PC-3 (cell line): ENCODE measurements around the gene CDSN. TPM values are rescaled to one million over a fixed set of nuclear protein-coding genes. Genes with fewer than 3 reads are reported as not detected.

ENCODE experiments used
- ATAC-seq: fragments of 200-7000 bp; cut with Tn5 transposase; 2 replicates; pipeline ENCODE4 v1.9.1; 2020; ENCODE audit warnings: mild to moderate bottlenecking, moderate library complexity
- BruUV-seq: library from RNA; stranded (reverse); fragments of 400-500 nt; replicated peaks from 2 replicates; lab custom pipeline; 2021; lab: Mats Ljungman, UMichigan
- CTCF ChIA-PET: fragments of 300-600 bp; sonication (Branson Sonifier 250); formaldehyde crosslinking; loops from one replicate; lab custom pipeline; 2022; ENCODE audit warnings: antibody characterized with exemption; lab: Charles Lee
- POLR2A ChIA-PET: fragments of 300-600 bp; sonication (Branson Sonifier 250); formaldehyde crosslinking; loops from one replicate; lab custom pipeline; 2022; ENCODE audit warnings: antibody characterized with exemption; ENCODE audit not compliant: unreplicated experiment; lab: Charles Lee
- DNase-seq: peaks from one replicate; pipeline ENCODE4 v3.0.0-alpha.2; 2015
- H2AFZ ChIP-seq: fragments of 300-600 bp; sonication (generic); 2 replicates; pipeline ENCODE4 v1.6.0; 2016; ENCODE audit warnings: antibody characterized with exemption, low read length
- H3F3A ChIP-seq: fragments of 300-600 bp; sonication (generic); one replicate; pipeline ENCODE4 v1.6.0; 2017; ENCODE audit warnings: antibody characterized with exemption, low read length, control low read depth, mild to moderate bottlenecking; ENCODE audit not compliant: unreplicated experiment
- H3K27ac ChIP-seq: fragments of 300-600 bp; sonication (generic); 2 replicates; pipeline ENCODE4 v1.5.1; 2016; ENCODE audit warnings: mild to moderate bottlenecking, low read length
- H3K27me3 ChIP-seq: fragments of 300-600 bp; sonication (generic); 2 replicates; pipeline ENCODE4 v1.6.1; 2016; ENCODE audit warnings: low read length, mixed read lengths
- H3K36me3 ChIP-seq: fragments of 300-600 bp; sonication (generic); 2 replicates; pipeline ENCODE4 v1.6.1; 2016; ENCODE audit warnings: low read depth, mixed run types, low read length, mixed read lengths
- H3K4me1 ChIP-seq: fragments of 300-600 bp; sonication (generic); 2 replicates; pipeline ENCODE4 v1.5.1; 2016; ENCODE audit warnings: low read length; ENCODE audit not compliant: insufficient read depth
- H3K4me2 ChIP-seq: fragments of 300-600 bp; sonication (generic); 2 replicates; pipeline ENCODE4 v1.6.0; 2016; ENCODE audit warnings: low read length
- H3K4me3 ChIP-seq: fragments of 300-600 bp; sonication (generic); 2 replicates; pipeline ENCODE4 v1.5.1; 2016; ENCODE audit warnings: mild to moderate bottlenecking, low read length, mixed read lengths
- H3K79me2 ChIP-seq: fragments of 300-600 bp; sonication (generic); 2 replicates; pipeline ENCODE4 v1.6.1; 2017; ENCODE audit warnings: low read length, mixed read lengths
- H3K9ac ChIP-seq: fragments of 300-600 bp; sonication (generic); 2 replicates; pipeline ENCODE4 v1.6.0; 2016; ENCODE audit warnings: mild to moderate bottlenecking, low read length
- H3K9me2 ChIP-seq: fragments of 300-600 bp; sonication (generic); replicated peaks from 2 replicates; pipeline ENCODE4 v1.6.1; 2016; ENCODE audit warnings: mixed run types, low read length, mixed read lengths
- H3K9me3 ChIP-seq: fragments of 300-600 bp; sonication (generic); 2 replicates; pipeline ENCODE4 v1.6.1; 2016; ENCODE audit warnings: low read length, mixed read lengths
- H4K20me1 ChIP-seq: fragments of 300-600 bp; sonication (generic); 2 replicates; pipeline ENCODE4 v1.6.1; 2016; ENCODE audit warnings: low read length, mixed read lengths
- CTCF ChIP-seq: fragments of 300-600 bp; sonication (generic); conservative IDR thresholded peaks from 2 replicates; pipeline ENCODE4 v1.5.1; 2017; ENCODE audit warnings: antibody characterized with exemption, low read depth, mild to moderate bottlenecking, low read length
- EZH2 ChIP-seq: fragments of 300-600 bp; sonication (generic); IDR thresholded peaks from one replicate; pipeline ENCODE4 v1.6.1; 2017; ENCODE audit warnings: antibody characterized with exemption, mild to moderate bottlenecking, low read length; ENCODE audit not compliant: unreplicated experiment
- EZH2phosphoT487 ChIP-seq: fragments of 300-600 bp; sonication (generic); IDR thresholded peaks from 2 replicates; pipeline ENCODE4 v1.6.1; 2018; ENCODE audit warnings: mild to moderate bottlenecking, antibody characterized with exemption, low read length, borderline replicate concordance
- intact Hi-C: fragments of 100-400 bp; cut with micrococcal nuclease; formaldehyde crosslinking; loops from 2 replicates; pipeline ENCODE4 v1.9.0; 2023
- total RNA-seq: library from RNA; depleted of rRNA; stranded (reverse); fragments of >200 nt; gene quantifications from 2 replicates; pipeline ENCODE4 v1.2.3, GENCODE V29; 2014

The CDSN gene
- total RNA-seq, 1 experiment from 2014 or later: 0.55 TPM

- ChIA-PET POLR2A (interaction anchor here (0.5 to 1.0 kb wide), 5 partner anchors 28 to 546 kb away, joined by 3 to 6 read pairs (median 4); no protein-coding TSS in a partner anchor), CTCF (interaction anchor here (0.6 to 1.4 kb wide), 16 partner anchors 9 to 605 kb away, joined by 3 to 32 read pairs (median 6); partner anchors contain the start of genes PSORS1C1 and VARS2)
- H3K9me2 ChIP-seq: no peaks in the 10 kb centered on the region
- ATAC-seq (peak; percentile 60), DNase-seq (peak; percentile 36)
- no peaks in the 10 kb centered on the region for H4K20me1 ChIP-seq
- peak overlapping the region; percentile 93 for H3K4me2 ChIP-seq
- peaks cover 11% of the 10 kb centered on the region for H3K4me1 ChIP-seq
- peak overlapping the region; percentile 45 for H3K9ac ChIP-seq
- no peaks in the 10 kb centered on the region for H3F3A ChIP-seq
- intact Hi-C loops: loop anchor here (1.0 to 5.0 kb wide), 4 partner anchors 42 to 360 kb away; no protein-coding TSS in a partner anchor
- H3K27ac ChIP-seq: peak overlapping the region; percentile 31
- peak overlapping the region; percentile 81 for H2AFZ ChIP-seq
- no peaks in the 10 kb centered on the region for H3K9me3 ChIP-seq
- no peaks in the 10 kb centered on the region for H3K79me2 ChIP-seq
- BruUV-seq: no TSS peak
- H3K4me3 ChIP-seq: peak overlapping the region; percentile 64
- TF ChIP-seq CTCF (no peak), EZH2phosphoT487 (no peak), EZH2 (no peak)
- no peaks in the 10 kb centered on the region for H3K27me3 ChIP-seq
- H3K36me3 ChIP-seq: no peaks in the 10 kb centered on the region
Observed at GRCh38 chr6:31086788-31087440, 33.3 kb downstream of the CDSN start.

GRCh38 chr6:31083742-31084354, 36.4 kb downstream of the CDSN start:
- Histone ChIP-seq H3K9ac (no peak overlapping the region), H2AFZ (no peak overlapping the region), H3K27ac (no peak overlapping the region), H3K4me3 (no peak overlapping the region), H3K9me2 (no peaks in the 10 kb centered on the region), H3K79me2 (no peaks in the 10 kb centered on the region), H3K4me1 (peaks cover 11% of the 10 kb centered on the region), H3F3A (no peaks in the 10 kb centered on the region), H3K36me3 (no peaks in the 10 kb centered on the region), H3K27me3 (no peaks in the 10 kb centered on the region), H4K20me1 (no peaks in the 10 kb centered on the region), H3K4me2 (no peak overlapping the region), H3K9me3 (no peaks in the 10 kb centered on the region)
- TF ChIP-seq CTCF: peak; percentile 42
- TF ChIP-seq EZH2: no peak
- no peak for TF ChIP-seq EZH2phosphoT487
- POLR2A ChIA-PET: no interaction called here
- intact Hi-C loops: no loop called here
- BruUV-seq: no TSS peak
- DNase-seq (no peak), ATAC-seq (no peak)
- CTCF ChIA-PET: no interaction called here
